ENCODE results near the gene DMWD. TPM values are rescaled to one million over a fixed set of nuclear protein-coding genes. Genes with fewer than 3 reads are reported as not detected.

The DMWD gene
- total RNA-seq, 1 experiment from 2014 or later: 86.7 TPM

- H3K27ac ChIP-seq (ENCODE audit: low read depth, low read length, poor library complexity, severe bottlenecking): peak overlapping the region; percentile 98
- DNase-seq (ENCODE audit: low spot score): no peak
- peaks cover 22% of the 10 kb centered on the region for H3K4me1 ChIP-seq (ENCODE audit: insufficient read depth, low read length, poor library complexity, severe bottlenecking)
- H3K9me3 ChIP-seq (ENCODE audit: low read depth, low read length, poor library complexity, severe bottlenecking): no peaks in the 10 kb centered on the region
- no peaks in the 10 kb centered on the region for H3K36me3 ChIP-seq (ENCODE audit: insufficient read depth, low read length, poor library complexity, severe bottlenecking)
- POLR2A ChIA-PET (ENCODE audit: low non-redundant PET): interaction anchor here (0.6 kb wide), 1 partner anchor 15 kb away, joined by 4 read pairs; no protein-coding TSS in a partner anchor
- intact Hi-C loops (cut with micrococcal nuclease; ENCODE audit: unreplicated experiment): no loop called here
- no peaks in the 10 kb centered on the region for H3K27me3 ChIP-seq (replicated peaks; ENCODE audit: insufficient read depth, low read depth, low read length, poor library complexity)
- CTCF ChIA-PET: interaction anchor here (0.7 kb wide), 1 partner anchor 259 kb away, joined by 3 read pairs; no protein-coding TSS in a partner anchor
- H3K4me3 ChIP-seq (ENCODE audit: low read depth, low read length, poor library complexity, severe bottlenecking): peak overlapping the region; percentile 89
- BruUV-seq (replicated peaks): no TSS peak
- TF ChIP-seq, protein P1, sequence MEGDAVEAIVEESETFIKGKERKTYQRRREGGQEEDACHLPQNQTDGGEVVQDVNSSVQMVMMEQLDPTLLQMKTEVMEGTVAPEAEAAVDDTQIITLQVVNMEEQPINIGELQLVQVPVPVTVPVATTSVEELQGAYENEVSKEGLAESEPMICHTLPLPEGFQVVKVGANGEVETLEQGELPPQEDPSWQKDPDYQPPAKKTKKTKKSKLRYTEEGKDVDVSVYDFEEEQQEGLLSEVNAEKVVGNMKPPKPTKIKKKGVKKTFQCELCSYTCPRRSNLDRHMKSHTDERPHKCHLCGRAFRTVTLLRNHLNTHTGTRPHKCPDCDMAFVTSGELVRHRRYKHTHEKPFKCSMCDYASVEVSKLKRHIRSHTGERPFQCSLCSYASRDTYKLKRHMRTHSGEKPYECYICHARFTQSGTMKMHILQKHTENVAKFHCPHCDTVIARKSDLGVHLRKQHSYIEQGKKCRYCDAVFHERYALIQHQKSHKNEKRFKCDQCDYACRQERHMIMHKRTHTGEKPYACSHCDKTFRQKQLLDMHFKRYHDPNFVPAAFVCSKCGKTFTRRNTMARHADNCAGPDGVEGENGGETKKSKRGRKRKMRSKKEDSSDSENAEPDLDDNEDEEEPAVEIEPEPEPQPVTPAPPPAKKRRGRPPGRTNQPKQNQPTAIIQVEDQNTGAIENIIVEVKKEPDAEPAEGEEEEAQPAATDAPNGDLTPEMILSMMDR (conservative IDR thresholded peaks at IDR 0.05; ENCODE audit: low read depth, low read length): no peak
- no peak for TF ChIP-seq EZH2 (IDR thresholded peaks at IDR 0.05; ENCODE audit: borderline replicate concordance, low read depth, low read length, poor library complexity, severe bottlenecking)
Observed at GRCh38 chr19:45766869-45767346, 25.7 kb downstream of the DMWD start.

- H3K27ac ChIP-seq (ENCODE audit: low read depth, low read length, poor library complexity, severe bottlenecking): peak overlapping the region; percentile 98
- no peaks in the 10 kb centered on the region for H3K27me3 ChIP-seq (replicated peaks; ENCODE audit: insufficient read depth, low read depth, low read length, poor library complexity)
- BruUV-seq (replicated peaks): no TSS peak
- intact Hi-C loops (cut with micrococcal nuclease; ENCODE audit: unreplicated experiment): no loop called here
- no peaks in the 10 kb centered on the region for H3K9me3 ChIP-seq (ENCODE audit: low read depth, low read length, poor library complexity, severe bottlenecking)
- ChIA-PET CTCF (no interaction called here), POLR2A (ENCODE audit: low non-redundant PET) (no interaction called here)
- DNase-seq (ENCODE audit: low spot score): no peak
- peaks cover 22% of the 10 kb centered on the region for H3K4me1 ChIP-seq (ENCODE audit: insufficient read depth, low read length, poor library complexity, severe bottlenecking)
- H3K36me3 ChIP-seq (ENCODE audit: insufficient read depth, low read length, poor library complexity, severe bottlenecking): no peaks in the 10 kb centered on the region
- no peak for TF ChIP-seq EZH2 (IDR thresholded peaks at IDR 0.05; ENCODE audit: borderline replicate concordance, low read depth, low read length, poor library complexity, severe bottlenecking)
- TF ChIP-seq, protein P1 (conservative IDR thresholded peaks at IDR 0.05; ENCODE audit: low read depth, low read length): no peak
- peak overlapping the region; percentile 89 for H3K4me3 ChIP-seq (ENCODE audit: low read depth, low read length, poor library complexity, severe bottlenecking)
Observed at GRCh38 chr19:45766296-45766868, 26.3 kb downstream of the DMWD start.

GRCh38 chr19:45765702-45766295 lies 26.8 kb downstream of the DMWD start:
- Histone ChIP-seq H3K4me3 (ENCODE audit: low read depth, low read length, poor library complexity, severe bottlenecking) (no peak overlapping the region), H3K9me3 (ENCODE audit: low read depth, low read length, poor library complexity, severe bottlenecking) (no peaks in the 10 kb centered on the region), H3K27ac (ENCODE audit: low read depth, low read length, poor library complexity, severe bottlenecking) (no peak overlapping the region), H3K27me3 (replicated peaks; ENCODE audit: insufficient read depth, low read depth, low read length, poor library complexity) (no peaks in the 10 kb centered on the region), H3K36me3 (ENCODE audit: insufficient read depth, low read length, poor library complexity, severe bottlenecking) (no peaks in the 10 kb centered on the region), H3K4me1 (ENCODE audit: insufficient read depth, low read length, poor library complexity, severe bottlenecking) (peaks cover 18% of the 10 kb centered on the region)
- no peak for TF ChIP-seq EZH2 (IDR thresholded peaks at IDR 0.05; ENCODE audit: borderline replicate concordance, low read depth, low read length, poor library complexity, severe bottlenecking)
- TF ChIP-seq, protein P1 (conservative IDR thresholded peaks at IDR 0.05; ENCODE audit: low read depth, low read length): no peak
- ChIA-PET CTCF (no interaction called here), POLR2A (ENCODE audit: low non-redundant PET) (no interaction called here)
- intact Hi-C loops (cut with micrococcal nuclease; ENCODE audit: unreplicated experiment): no loop called here
- DNase-seq (ENCODE audit: low spot score): no peak
- BruUV-seq (replicated peaks): no TSS peak

All from A673 (cell line).